Activated T-cell treated with anti-CD3 and anti-CD28 coated beads, Interleukin-2, amount 50 U/mL, for 24 hours (primary cell): ENCODE results near the gene ABHD17A.

Experiments used
- DNase-seq: peaks from one replicate; pipeline ENCODE4 v3.0.0-alpha.2; 2020
- H3K27ac Mint-ChIP-seq: 2 replicates; pipeline ENCODE4 v1.8.0; 2020; ENCODE audit warnings: mild to moderate bottlenecking, mixed read lengths
- H3K27me3 Mint-ChIP-seq: 2 replicates; pipeline ENCODE4 v1.8.0; 2020; ENCODE audit warnings: mixed read lengths
- H3K36me3 Mint-ChIP-seq: 2 replicates; pipeline ENCODE4 v1.8.0; 2020; ENCODE audit warnings: low read depth, mixed read lengths
- H3K4me1 Mint-ChIP-seq: 2 replicates; pipeline ENCODE4 v1.8.0; 2020; ENCODE audit warnings: low read depth, mixed read lengths
- H3K4me3 Mint-ChIP-seq: 2 replicates; pipeline ENCODE4 v1.8.0; 2020; ENCODE audit warnings: mild to moderate bottlenecking, moderate library complexity, mixed read lengths
- H3K9me3 Mint-ChIP-seq: 2 replicates; pipeline ENCODE4 v1.8.0; 2020; ENCODE audit warnings: mixed read lengths

Gene ABHD17A

DNA sequence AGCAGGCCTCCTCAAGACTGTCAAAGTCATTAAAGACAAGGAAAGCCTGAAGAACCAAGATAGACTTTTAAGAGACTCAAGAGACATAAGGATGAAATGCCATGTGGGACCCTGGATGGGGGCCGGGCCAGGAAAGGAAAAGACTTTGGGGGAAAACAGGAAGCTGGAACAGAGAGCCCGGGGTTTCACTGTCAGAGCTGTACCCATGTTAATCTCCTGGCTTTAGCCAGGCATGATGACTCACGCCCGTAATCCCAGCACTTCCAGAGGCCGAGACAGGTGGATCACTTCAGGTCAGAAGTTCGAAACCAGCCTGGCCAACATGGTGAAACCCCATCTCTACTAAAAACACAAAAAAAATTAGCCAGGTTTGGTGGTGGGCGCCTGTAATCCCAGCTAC is 16.3 kb downstream of the ABHD17A start:
- peaks cover 61% of the 10 kb centered on the region for H3K36me3 Mint-ChIP-seq
- H3K27ac Mint-ChIP-seq: peak overlapping the region; percentile 64
- no peak overlapping the region for H3K4me3 Mint-ChIP-seq

DNA sequence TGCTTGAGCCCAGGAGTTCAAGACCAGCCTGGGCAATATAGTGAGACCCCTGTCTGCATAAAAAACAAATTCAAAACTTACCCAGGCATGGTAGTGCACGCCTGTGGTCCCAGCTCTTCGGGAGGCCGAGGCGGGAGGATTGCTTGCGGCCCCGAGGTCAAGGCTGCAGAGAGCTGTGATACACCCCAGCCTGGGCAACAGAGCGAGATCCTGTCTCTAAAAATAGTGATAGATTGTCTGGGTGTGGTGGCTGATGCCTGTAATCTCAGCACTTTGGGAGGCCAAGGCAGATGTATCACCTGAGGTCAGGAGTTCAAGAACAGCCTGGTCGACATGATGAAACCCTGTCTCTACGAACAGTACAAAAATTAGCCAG is 18.0 kb downstream of the ABHD17A start:
- Mint-ChIP-seq H3K27ac (peak overlapping the region; percentile 46), H3K9me3 (no peaks in the 10 kb centered on the region), H3K4me1 (peaks cover 30% of the 10 kb centered on the region), H3K36me3 (peaks cover 50% of the 10 kb centered on the region), H3K27me3 (no peaks in the 10 kb centered on the region), H3K4me3 (no peak overlapping the region)
- no peak for DNase-seq

More for the DNA sequence above, 16.3 kb downstream of the ABHD17A start:
- Mint-ChIP-seq H3K4me1 (peaks cover 42% of the 10 kb centered on the region), H3K27me3 (no peaks in the 10 kb centered on the region), H3K9me3 (no peaks in the 10 kb centered on the region)
- no peak for DNase-seq

DNA sequence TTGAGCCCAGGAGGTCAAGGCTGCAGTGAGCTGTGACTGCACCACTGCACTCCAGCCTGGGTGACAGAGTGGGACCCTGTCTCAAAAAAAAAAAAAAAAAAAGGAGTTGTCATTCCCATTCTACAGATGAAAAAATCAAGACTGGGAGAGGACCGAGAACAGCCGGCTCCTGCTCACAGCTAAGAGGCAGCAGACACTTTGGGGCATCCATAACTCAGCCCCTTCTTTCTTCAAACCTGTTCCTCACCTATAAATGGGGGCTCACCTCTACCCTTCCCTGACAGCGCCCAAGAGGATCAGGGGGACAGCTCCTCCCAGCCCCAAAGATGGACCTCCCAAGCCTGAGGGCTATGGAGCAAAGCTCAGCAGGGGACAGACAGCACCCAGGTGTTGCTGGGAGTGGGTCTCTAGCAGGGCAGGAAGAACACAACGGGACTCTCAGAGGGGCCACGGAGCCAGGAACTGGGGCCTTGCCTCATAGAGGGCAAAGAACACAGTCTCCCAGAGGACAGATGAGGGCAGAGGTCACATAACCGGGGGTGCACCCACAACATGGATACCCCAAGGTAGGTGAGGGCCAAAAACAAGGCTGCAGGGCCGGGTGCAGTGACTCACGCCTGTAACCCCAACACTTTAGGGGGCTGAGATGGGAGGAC is 18.5 kb downstream of the ABHD17A start:
- H3K27me3 Mint-ChIP-seq: no peaks in the 10 kb centered on the region
- DNase-seq: no peak
- H3K27ac Mint-ChIP-seq: peak overlapping the region; percentile 46
- no peaks in the 10 kb centered on the region for H3K9me3 Mint-ChIP-seq
- H3K4me3 Mint-ChIP-seq: no peak overlapping the region
- H3K36me3 Mint-ChIP-seq: peaks cover 48% of the 10 kb centered on the region
- peaks cover 30% of the 10 kb centered on the region for H3K4me1 Mint-ChIP-seq

DNA sequence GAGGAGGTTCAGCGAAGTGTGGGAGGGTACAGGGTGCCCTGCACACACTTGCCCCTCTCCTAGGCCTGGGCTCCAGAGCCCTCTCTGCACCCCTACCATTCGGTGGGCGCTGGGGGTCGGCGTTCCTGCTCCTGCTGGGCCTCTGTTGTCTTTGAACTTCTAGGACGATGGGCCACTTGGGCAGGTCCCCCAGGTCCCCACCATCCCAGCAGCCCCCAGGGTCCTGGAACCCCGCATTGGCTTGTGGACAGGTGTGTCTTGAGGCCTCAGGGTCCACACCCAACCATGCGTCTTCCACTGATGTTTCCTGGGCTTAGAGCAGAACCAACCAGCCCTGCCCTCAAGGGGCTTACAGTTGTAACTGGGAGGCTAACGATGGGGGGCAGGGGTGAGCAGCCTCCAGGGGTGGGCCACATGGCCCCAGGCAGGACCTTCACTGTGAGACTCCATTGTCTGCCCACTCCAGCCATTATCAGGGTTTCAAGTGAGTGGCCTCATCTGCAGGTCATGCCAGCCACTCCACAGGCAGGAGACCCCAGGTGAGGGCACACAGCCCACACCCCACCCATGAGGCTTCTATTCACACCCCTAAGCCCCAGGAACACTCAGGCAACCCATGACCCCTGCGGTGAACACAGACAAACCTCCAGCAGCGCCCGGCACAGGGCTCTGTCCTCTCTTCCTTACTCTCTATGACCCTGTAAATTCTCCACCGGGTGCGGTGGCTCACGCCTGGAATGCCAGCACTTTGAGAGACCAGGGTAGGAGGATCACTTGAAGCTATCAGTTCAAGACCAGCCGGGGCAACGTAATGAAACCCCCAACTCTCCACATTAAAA is 19.9 kb downstream of the ABHD17A start:
- Mint-ChIP-seq H3K9me3 (no peaks in the 10 kb centered on the region), H3K36me3 (peaks cover 44% of the 10 kb centered on the region), H3K27ac (peak overlapping the region; percentile 87), H3K4me1 (peaks cover 41% of the 10 kb centered on the region), H3K4me3 (peak overlapping the region; percentile 80), H3K27me3 (no peaks in the 10 kb centered on the region)
- DNase-seq: no peak

DNA sequence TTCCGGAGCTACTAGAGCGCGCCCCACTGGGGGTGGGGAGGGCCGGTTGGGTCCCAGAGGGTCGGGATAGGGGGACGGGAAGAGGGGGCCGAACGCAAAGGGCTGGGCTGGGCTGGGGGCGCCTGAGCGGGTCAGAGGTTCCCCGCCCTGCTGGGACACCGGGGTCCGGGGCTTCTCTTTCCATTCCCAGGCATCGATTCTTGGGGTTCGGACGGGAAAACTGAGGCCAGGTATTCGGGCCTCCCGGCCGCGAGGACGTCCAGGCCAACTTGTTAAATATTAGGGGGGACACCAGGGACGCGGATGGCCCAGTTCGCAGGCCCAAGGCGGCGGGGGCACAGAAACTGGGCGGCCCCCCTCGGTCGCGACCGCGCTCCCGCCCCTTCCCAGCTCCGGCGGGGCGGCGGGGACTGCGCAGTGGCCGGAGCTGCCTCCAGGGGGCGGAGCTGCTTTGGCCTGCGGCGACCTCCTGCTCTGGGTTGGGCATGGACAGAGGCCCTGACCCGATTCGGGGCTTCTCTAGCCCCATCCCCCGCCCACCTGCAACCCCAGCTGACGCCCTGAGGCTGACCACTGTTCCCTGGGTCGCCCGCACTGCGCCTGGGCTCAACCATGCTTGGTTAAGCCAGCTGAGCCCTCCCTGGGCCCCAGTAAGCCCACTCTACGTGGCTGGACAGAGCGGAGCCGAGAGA is 20.7 kb downstream of the ABHD17A start:
- peaks cover 44% of the 10 kb centered on the region for H3K4me1 Mint-ChIP-seq
- DNase-seq: peak; percentile 83
- peaks cover 40% of the 10 kb centered on the region for H3K36me3 Mint-ChIP-seq
- H3K27me3 Mint-ChIP-seq: no peaks in the 10 kb centered on the region
- H3K27ac Mint-ChIP-seq: peak overlapping the region; percentile 94
- H3K4me3 Mint-ChIP-seq: peak overlapping the region; percentile 80
- H3K9me3 Mint-ChIP-seq: no peaks in the 10 kb centered on the region

GRCh38 chr19:1863638-1864479 is 21.4 kb downstream of the ABHD17A start:
- H3K4me1 Mint-ChIP-seq: peaks cover 44% of the 10 kb centered on the region
- DNase-seq: peak; percentile 96
- H3K27me3 Mint-ChIP-seq: no peaks in the 10 kb centered on the region
- peak overlapping the region; percentile 94 for H3K27ac Mint-ChIP-seq
- H3K36me3 Mint-ChIP-seq: peaks cover 35% of the 10 kb centered on the region
- H3K9me3 Mint-ChIP-seq: no peaks in the 10 kb centered on the region
- peak overlapping the region; percentile 80 for H3K4me3 Mint-ChIP-seq

DNA sequence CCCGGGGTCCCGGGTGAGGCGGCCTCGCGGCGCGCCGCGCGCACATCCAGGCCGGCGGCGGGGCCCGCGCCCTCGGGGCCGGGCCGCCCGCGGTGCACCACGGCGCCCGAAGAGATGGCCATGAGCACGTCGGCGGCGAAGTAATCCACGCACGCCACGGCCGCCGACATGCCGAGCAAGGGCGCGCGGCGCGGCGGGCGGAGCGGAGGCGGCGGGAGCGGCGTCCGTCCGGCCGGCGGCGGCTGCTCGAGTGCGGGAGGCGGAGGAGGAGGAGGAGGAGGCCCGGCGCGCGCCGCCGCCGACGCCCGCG is 22.0 kb downstream of the ABHD17A start, which contains the start of gene KLF16:
TSS of gene KLF16 (minus strand) at position 252 of the 310 bp plus-strand sequence. CDS start at position 170, 82 bp downstream.
- Mint-ChIP-seq H3K27me3 (no peaks in the 10 kb centered on the region), H3K4me3 (peak within 1 kb of the TSS; percentile 95), H3K9me3 (no peaks in the 10 kb centered on the region), H3K27ac (peak within 1 kb of the TSS; percentile 96), H3K4me1 (peaks cover 47% of the 10 kb centered on the region), H3K36me3 (peaks cover 31% of the 10 kb centered on the region)
- no peak for DNase-seq

DNA sequence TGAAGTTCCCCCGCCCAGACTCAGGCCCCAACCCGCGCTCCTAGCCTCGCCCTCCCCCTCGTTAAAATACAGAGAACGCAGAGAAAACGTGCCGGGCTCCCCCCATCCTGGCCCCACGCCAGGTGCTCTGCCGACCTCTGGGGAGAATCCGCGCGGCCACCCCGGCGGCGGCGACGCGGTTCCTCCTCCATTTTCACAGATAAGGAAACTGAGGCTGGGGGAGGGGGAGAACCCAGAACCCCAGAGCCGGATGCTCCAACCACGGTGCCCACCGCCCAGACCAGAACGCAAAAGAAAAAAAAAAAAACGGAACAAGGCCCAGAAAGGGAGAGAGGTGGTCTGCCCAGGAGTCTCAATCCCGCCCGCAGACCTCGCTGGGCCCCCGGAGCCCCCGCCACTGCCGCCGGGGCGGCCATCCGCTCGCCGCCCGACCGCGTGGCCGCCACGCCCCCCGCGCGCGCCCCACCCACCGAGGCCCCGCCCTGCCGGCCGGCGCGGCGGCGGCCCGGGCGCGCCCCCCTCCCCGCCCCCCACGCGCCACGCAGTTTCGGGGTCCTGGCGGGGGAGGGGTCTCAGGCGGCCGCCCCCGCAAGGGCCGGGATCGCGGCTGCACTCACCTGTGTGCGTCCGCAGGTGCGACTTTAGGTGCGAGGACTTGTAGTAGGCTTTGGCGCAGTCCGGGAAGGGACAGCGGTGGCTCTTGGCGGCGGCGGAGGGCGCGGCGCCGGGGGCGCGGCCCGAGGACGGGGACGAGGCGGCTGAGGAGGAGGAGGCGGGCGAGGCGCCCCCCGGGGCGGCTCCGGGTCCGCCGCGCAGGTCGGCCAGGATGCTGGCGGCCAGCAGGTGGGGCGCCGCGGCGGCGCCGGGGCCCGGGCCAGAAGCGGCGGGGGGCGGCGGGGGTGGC is 22.6 kb downstream of the ABHD17A start:
- Mint-ChIP-seq H3K27ac (peak overlapping the region; percentile 96), H3K9me3 (no peaks in the 10 kb centered on the region), H3K4me3 (peak overlapping the region; percentile 95), H3K4me1 (peaks cover 46% of the 10 kb centered on the region), H3K27me3 (no peaks in the 10 kb centered on the region), H3K36me3 (peaks cover 26% of the 10 kb centered on the region)
- DNase-seq: peak; percentile 79

DNA sequence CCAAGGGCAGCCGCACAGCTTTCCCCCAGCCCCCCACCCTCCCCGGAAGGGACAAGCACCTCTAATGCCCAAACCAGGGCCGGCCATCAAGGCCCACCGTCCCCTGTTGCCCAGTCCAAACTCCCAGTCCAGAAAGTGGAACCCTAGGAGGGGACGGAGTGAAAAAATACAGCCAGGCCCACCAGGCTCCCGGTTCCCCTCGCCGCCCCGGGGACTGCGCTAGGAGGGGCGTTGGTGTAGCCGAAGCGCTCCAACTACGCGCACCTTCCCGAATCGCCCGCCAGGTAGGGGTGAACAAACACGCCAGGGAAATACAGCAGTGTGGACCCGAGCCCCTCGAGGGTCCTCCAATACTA is 23.2 kb downstream of the ABHD17A start:
- peaks cover 20% of the 10 kb centered on the region for H3K36me3 Mint-ChIP-seq
- no peaks in the 10 kb centered on the region for H3K9me3 Mint-ChIP-seq
- no peak for DNase-seq
- no peaks in the 10 kb centered on the region for H3K27me3 Mint-ChIP-seq
- peak overlapping the region; percentile 96 for H3K27ac Mint-ChIP-seq
- H3K4me1 Mint-ChIP-seq: peaks cover 51% of the 10 kb centered on the region
- peak overlapping the region; percentile 95 for H3K4me3 Mint-ChIP-seq

DNA sequence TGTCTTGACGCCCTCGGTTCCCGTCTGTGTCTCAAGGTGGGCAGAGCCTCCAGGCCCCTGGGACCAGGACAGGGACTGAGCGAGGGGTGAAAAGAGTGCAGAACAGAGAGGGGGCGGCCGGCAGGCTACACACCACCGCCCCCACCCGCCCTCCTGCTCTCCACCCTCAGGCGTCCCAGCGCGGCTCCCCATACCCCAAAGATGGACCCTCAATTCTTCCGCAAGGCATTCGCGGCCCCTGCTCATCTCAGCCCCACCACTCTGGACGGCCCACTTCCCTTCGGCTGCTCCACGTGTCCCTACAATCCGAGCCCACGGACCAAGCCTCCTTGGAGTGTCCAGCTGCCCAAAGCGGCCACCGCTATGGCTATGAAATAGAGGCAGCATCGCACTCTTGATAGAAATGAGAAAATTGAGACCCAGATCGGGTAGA is 23.7 kb downstream of the ABHD17A start:
- no peak for DNase-seq
- H3K4me1 Mint-ChIP-seq: peaks cover 48% of the 10 kb centered on the region
- no peaks in the 10 kb centered on the region for H3K27me3 Mint-ChIP-seq
- H3K27ac Mint-ChIP-seq: peak overlapping the region; percentile 96
- H3K36me3 Mint-ChIP-seq: peaks cover 17% of the 10 kb centered on the region
- no peaks in the 10 kb centered on the region for H3K9me3 Mint-ChIP-seq
- peak overlapping the region; percentile 95 for H3K4me3 Mint-ChIP-seq

GRCh38 chr19:1860821-1861598 is 24.3 kb downstream of the ABHD17A start:
- DNase-seq: no peak
- Mint-ChIP-seq H3K4me1 (peaks cover 54% of the 10 kb centered on the region), H3K36me3 (peaks cover 17% of the 10 kb centered on the region), H3K27ac (peak overlapping the region; percentile 96), H3K4me3 (peak overlapping the region; percentile 95), H3K9me3 (no peaks in the 10 kb centered on the region), H3K27me3 (no peaks in the 10 kb centered on the region)

DNA sequence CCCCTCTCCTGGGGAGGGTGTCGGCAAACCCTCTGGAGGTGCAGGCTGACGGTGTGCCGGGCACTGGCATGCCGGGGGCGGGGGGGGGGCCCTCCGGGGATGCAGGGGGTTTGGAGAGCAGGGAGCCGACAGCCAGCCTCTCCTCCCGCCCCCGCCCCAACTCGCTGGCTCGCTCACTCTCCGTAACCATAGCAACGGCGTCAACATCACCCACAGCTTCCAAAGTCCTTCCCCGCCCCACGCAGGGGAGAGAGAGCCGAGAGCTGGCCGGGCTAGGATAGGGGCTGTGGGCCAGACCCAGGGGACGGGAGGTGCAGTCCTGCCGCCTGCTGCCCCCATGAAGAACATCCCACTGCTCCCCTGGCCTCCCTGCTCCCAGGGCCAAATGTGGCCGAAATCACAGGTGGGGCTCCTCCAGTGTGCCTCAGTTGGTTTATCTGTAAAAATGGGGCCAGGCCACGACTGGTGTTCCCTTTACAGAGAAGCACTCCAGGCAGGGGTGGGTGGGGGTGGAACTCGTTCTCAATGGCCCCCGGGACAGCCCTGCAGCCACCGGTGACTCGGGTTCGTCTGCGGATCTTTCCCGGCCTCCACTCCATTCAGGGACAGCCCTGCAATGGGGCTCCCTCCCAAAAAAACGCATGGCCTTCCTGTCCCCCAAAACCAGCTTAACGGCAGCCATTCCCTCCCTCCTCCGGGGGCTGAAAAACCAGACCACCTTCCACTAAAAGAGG is 25.1 kb downstream of the ABHD17A start:
- peaks cover 57% of the 10 kb centered on the region for H3K4me1 Mint-ChIP-seq
- H3K36me3 Mint-ChIP-seq: peaks cover 15% of the 10 kb centered on the region
- no peaks in the 10 kb centered on the region for H3K9me3 Mint-ChIP-seq
- no peaks in the 10 kb centered on the region for H3K27me3 Mint-ChIP-seq
- DNase-seq: no peak
- peak overlapping the region; percentile 96 for H3K27ac Mint-ChIP-seq
- H3K4me3 Mint-ChIP-seq: peak overlapping the region; percentile 95
